Activated CD4-positive, alpha-beta T cell treated with anti-CD3 and anti-CD28 coated beads, Interleukin-2, amount 10 ng/mL, durations not matched to agents 24 days and 14 days (primary cell): ENCODE results near the gene MAPK9. TPM values are rescaled to one million over a fixed set of nuclear protein-coding genes. Genes with fewer than 3 reads are reported as not detected.
A peak's percentile ranks its signal among the peaks of the same experiment; 100 is the strongest.
"Not testable (repeated sequence)": the region's sequence is repeated elsewhere in the genome, so short reads cannot be mapped to it uniquely, and the experiment has no call there.

Experiments used
- DNase-seq: peaks from one replicate; pipeline ENCODE4 v3.0.0; 2022
- H3K27ac Mint-ChIP-seq: one replicate; pipeline ENCODE4 v1.8.0; 2022; ENCODE audit warnings: mild to moderate bottlenecking, mixed read lengths
- H3K27me3 Mint-ChIP-seq: one replicate; pipeline ENCODE4 v1.8.0; 2022; ENCODE audit warnings: mixed read lengths
- H3K36me3 Mint-ChIP-seq: one replicate; pipeline ENCODE4 v1.8.0; 2022; ENCODE audit warnings: low read depth, mild to moderate bottlenecking, mixed read lengths
- H3K4me1 Mint-ChIP-seq: one replicate; pipeline ENCODE4 v1.8.0; 2021; ENCODE audit warnings: mixed read lengths
- H3K4me3 Mint-ChIP-seq: one replicate; pipeline ENCODE4 v1.8.0; 2022; ENCODE audit warnings: mild to moderate bottlenecking, moderate library complexity, mixed read lengths
- H3K9me3 Mint-ChIP-seq: one replicate; pipeline ENCODE4 v1.8.0; 2021; ENCODE audit warnings: mixed read lengths
- intact Hi-C: fragments of 100-400 bp; cut with micrococcal nuclease; formaldehyde crosslinking; loops from one replicate; pipeline ENCODE4 v1.15.1; 2023
- total RNA-seq: library from RNA; stranded (reverse); gene quantifications from 2 replicates; pipeline ENCODE4 v1.2.3, GENCODE V29; 2022

The MAPK9 gene
- total RNA-seq, 1 donor from 2014 or later, result 44.5 TPM

DNA sequence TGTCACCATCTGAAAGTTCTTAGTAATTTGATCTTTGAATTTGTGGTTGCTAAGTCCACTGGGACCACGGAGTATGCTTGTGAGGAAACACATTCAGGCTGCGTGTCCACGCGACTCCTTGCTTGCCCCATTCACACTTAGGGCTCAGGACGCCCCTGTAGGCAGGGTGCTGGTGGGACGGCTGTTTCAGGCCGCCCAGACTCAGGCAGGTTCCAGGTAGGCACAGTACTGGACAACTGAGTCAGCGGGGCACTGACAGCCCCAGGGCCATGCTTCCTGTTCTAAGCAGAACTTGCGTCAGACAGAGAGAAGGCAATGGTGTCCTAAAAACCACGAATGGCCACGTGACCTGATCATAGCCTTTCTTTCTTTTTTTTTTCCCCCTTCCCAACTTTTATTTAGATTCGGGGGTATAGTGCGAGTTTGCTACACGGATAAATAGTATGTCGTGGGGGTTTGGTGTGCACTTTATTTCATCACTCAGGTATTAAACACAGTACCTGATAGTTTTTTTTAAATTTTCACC lies 75.2 kb downstream of the MAPK9 start:
- Mint-ChIP-seq H3K4me1 (no peaks in the 10 kb centered on the region), H3K9me3 (peaks cover 15% of the 10 kb centered on the region)
- intact Hi-C loops, result no loop called here

GRCh38 chr5:180215783-180216630 lies 75.9 kb downstream of the MAPK9 start:
- Mint-ChIP-seq H3K27ac (no peak overlapping the region), H3K36me3 (no peaks in the 10 kb centered on the region), H3K4me1 (no peaks in the 10 kb centered on the region), H3K27me3 (no peaks in the 10 kb centered on the region), H3K9me3 (peaks cover 15% of the 10 kb centered on the region), H3K4me3 (no peak overlapping the region)
- DNase-seq, result no peak
- intact Hi-C loops, result no loop called here

More for the DNA sequence above, 75.2 kb downstream of the MAPK9 start:
- Mint-ChIP-seq H3K4me3 (no peak overlapping the region), H3K27ac (no peak overlapping the region), H3K27me3 (no peaks in the 10 kb centered on the region), H3K36me3 (no peaks in the 10 kb centered on the region)
- no peak for DNase-seq

- Mint-ChIP-seq H3K27me3 (no peaks in the 10 kb centered on the region), H3K27ac (no peak overlapping the region), H3K4me3 (no peak overlapping the region), H3K4me1 (no peaks in the 10 kb centered on the region), H3K36me3 (no peaks in the 10 kb centered on the region), H3K9me3 (peaks cover 12% of the 10 kb centered on the region)
- DNase-seq, result no peak
- intact Hi-C loops, result no loop called here
Measured at GRCh38 chr5:180214870-180215770, 76.8 kb downstream of the MAPK9 start.

DNA sequence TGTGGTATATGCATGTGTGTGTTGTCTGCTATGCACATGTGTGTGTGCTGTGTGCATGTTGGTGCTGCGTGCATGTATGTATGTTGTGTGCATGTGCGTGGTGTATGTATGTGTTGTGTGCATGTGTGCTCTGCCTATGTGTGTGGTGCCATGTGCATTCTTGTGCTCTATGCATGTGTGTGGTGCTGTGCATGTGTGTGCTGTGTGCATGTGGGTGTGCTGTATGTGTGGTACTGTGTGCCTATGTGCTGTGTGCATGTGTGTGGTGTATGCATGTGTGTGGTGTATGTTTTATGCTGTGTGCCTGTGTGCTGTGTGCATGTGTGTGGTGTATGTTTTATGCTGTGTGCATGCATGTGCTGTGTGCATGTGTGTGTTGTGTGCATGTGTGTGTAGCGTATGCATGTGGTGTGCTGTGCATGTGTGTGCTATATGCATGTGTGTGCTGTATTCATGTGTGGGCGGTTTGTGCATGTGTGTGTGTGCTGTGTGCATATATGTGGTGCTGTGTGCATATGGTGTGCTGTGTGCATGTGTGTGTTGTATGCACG lies 78.2 kb downstream of the MAPK9 start:
- H3K9me3 Mint-ChIP-seq, result peaks cover 7% of the 10 kb centered on the region
- intact Hi-C loops, result no loop called here

DNA sequence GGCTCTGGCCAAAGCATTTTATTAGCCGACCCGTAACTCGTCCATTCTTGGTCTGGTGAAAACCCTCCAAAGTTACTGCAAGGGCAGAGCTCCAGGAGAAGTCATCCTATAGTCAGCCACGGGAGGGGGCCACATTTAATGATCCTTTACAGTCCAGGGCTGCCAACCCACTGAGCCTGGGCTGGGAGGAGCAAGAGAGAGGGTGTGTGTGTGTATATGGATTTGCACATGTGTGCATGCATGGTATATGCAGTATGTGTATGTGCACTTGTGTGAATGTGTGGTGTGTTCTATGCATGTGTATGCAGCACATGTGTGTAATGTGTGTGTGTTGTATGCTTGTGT lies 78.7 kb downstream of the MAPK9 start:
- Mint-ChIP-seq H3K9me3 (peaks cover 7% of the 10 kb centered on the region), H3K4me3 (no peak overlapping the region), H3K27ac (no peak overlapping the region), H3K27me3 (peaks cover 6% of the 10 kb centered on the region), H3K4me1 (peaks cover 3% of the 10 kb centered on the region), H3K36me3 (no peaks in the 10 kb centered on the region)
- intact Hi-C loops, result no loop called here
- no peak for DNase-seq

More for the DNA sequence above, 78.2 kb downstream of the MAPK9 start:
- DNase-seq, result no peak
- H3K27me3 Mint-ChIP-seq, result peaks cover 3% of the 10 kb centered on the region
- no peak overlapping the region for H3K4me3 Mint-ChIP-seq
- no peaks in the 10 kb centered on the region for H3K4me1 Mint-ChIP-seq
- H3K27ac Mint-ChIP-seq, result no peak overlapping the region
- no peaks in the 10 kb centered on the region for H3K36me3 Mint-ChIP-seq

- Mint-ChIP-seq H3K4me3 (no peak overlapping the region), H3K4me1 (peaks cover 4% of the 10 kb centered on the region), H3K36me3 (no peaks in the 10 kb centered on the region), H3K9me3 (peaks cover 7% of the 10 kb centered on the region), H3K27ac (no peak overlapping the region), H3K27me3 (peaks cover 12% of the 10 kb centered on the region)
- intact Hi-C loops, result no loop called here
- no peak for DNase-seq
Measured at GRCh38 chr5:180212363-180213255, 79.3 kb downstream of the MAPK9 start.

DNA sequence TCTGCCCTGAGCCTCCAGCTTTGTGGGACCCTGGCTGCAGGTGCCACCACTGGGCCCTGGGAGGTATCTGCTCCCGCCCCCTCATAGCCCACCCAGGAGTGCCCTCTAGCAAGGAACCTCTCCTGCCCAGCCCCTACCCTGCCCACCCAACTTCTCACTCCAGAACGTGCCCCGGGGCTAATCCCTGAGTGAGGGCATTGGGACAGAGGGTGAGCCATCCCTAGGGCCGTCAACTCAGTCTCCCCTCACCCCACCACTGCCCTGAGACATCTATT lies 80.2 kb downstream of the MAPK9 start:
- Mint-ChIP-seq H3K9me3 (peaks cover 7% of the 10 kb centered on the region), H3K4me3 (no peak overlapping the region), H3K27ac (no peak overlapping the region), H3K36me3 (no peaks in the 10 kb centered on the region), H3K27me3 (peaks cover 15% of the 10 kb centered on the region), H3K4me1 (peaks cover 4% of the 10 kb centered on the region)
- no peak for DNase-seq
- intact Hi-C loops, result no loop called here

GRCh38 chr5:180210961-180211760 lies 80.7 kb downstream of the MAPK9 start:
- Mint-ChIP-seq H3K9me3 (peaks cover 7% of the 10 kb centered on the region), H3K27ac (no peak overlapping the region), H3K27me3 (peaks cover 18% of the 10 kb centered on the region)

GRCh38 chr5:180210077-180210476 lies 81.8 kb downstream of the MAPK9 start:
- H3K27ac Mint-ChIP-seq, H3K36me3 Mint-ChIP-seq, intact Hi-C loops, H3K4me3 Mint-ChIP-seq, DNase-seq, H3K9me3 Mint-ChIP-seq, H3K4me1 Mint-ChIP-seq: not testable (repeated sequence)
- peaks cover 21% of the 10 kb centered on the region for H3K27me3 Mint-ChIP-seq

More at GRCh38 chr5:180210961-180211760, 80.7 kb downstream of the MAPK9 start:
- intact Hi-C loops, result no loop called here
- H3K4me3 Mint-ChIP-seq, result no peak overlapping the region
- H3K36me3 Mint-ChIP-seq, result no peaks in the 10 kb centered on the region
- H3K4me1 Mint-ChIP-seq, result peaks cover 4% of the 10 kb centered on the region
- no peak for DNase-seq

DNA sequence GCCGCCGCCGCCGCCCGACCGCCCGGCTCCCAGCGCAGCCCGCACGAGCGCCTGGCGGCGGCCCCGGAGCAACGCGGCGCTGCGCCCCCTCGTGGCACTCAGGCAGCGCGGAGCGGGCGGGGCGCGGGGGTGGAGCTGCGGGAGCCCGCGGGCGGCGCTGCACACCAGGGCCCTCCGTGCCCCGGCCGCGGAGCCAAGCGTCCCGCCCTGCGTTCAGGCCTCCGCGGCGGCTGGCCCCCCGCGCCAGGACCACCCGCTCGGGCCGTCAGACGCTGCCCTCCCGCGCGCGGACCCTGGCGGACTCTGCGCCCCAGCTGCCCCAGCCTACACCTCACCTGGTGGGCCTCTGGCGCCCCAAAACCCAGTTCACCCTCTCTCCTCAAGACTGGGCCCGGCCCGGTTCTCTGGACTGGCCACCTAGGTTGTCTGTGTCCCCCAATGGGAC lies 82.7 kb downstream of the MAPK9 start, which contains the start of gene RASGEF1C:
RASGEF1C (minus strand) TSS at position 75 of the 445 bp plus-strand sequence. CDS start 71,159 bp downstream, outside the sequence.
- H3K36me3 Mint-ChIP-seq, result no peaks in the 10 kb centered on the region
- H3K4me1 Mint-ChIP-seq, result peaks cover 4% of the 10 kb centered on the region
- intact Hi-C loops, result loop anchor here (5.0 to 10.0 kb wide), 2 partner anchors 83 to 116 kb away; partner anchors contain the start of gene MAPK9
- H3K27ac Mint-ChIP-seq, result no peak within 1 kb of the TSS
- H3K9me3 Mint-ChIP-seq, result peaks cover 6% of the 10 kb centered on the region
- peak; percentile 92 for DNase-seq
- H3K4me3 Mint-ChIP-seq, result peak within 1 kb of the TSS; percentile 44
- H3K27me3 Mint-ChIP-seq, result peaks cover 21% of the 10 kb centered on the region

DNA sequence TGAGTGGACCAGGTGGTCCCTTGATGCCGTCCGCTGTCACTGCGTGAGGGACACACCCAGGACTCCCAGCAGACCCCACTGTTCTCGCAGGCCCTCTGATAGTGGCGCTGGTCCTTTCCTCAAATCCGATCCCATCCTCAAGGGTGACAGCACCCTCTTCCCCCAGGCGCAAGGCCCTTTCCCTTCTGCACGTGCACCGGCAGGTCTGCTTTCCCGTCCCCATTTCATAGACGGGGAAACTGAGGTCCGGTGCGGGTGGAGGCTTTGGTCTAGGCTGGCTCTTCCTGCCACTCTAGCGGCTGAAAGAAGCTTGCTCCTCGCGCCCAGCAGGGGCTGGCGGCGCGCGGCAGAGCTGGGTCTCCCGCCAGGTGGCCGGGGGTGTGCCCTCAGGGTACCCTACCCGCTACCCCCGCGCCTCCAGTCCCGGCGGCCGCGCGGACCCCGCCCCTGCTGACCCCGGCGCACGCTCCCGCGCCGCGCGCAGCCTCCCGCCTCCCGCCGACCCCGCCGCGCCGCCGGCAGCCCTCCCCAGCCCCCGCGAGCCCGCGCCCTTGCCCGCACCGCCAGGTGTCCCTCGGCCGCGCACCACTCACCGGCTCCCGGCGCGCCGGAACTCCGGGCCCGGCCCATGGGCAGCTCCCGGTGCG lies 83.3 kb downstream of the MAPK9 start:
- no peak for DNase-seq
- Mint-ChIP-seq H3K9me3 (peaks cover under 1% of the 10 kb centered on the region), H3K4me3 (peak overlapping the region; percentile 28), H3K4me1 (peaks cover 4% of the 10 kb centered on the region), H3K27me3 (peaks cover 21% of the 10 kb centered on the region), H3K36me3 (no peaks in the 10 kb centered on the region), H3K27ac (no peak overlapping the region)
- intact Hi-C loops, result loop anchor here (1.0 to 10.0 kb wide), 3 partner anchors 82 to 116 kb away; partner anchors contain the start of gene MAPK9

- H3K27me3 Mint-ChIP-seq, result peaks cover 21% of the 10 kb centered on the region
- intact Hi-C loops, result loop anchor here (1.0 to 10.0 kb wide), 3 partner anchors 82 to 117 kb away; partner anchors contain the start of gene MAPK9
- peak overlapping the region; percentile 28 for H3K4me3 Mint-ChIP-seq
- no peaks in the 10 kb centered on the region for H3K36me3 Mint-ChIP-seq
- peaks cover 4% of the 10 kb centered on the region for H3K4me1 Mint-ChIP-seq
- no peak for DNase-seq
- H3K27ac Mint-ChIP-seq, result no peak overlapping the region
- H3K9me3 Mint-ChIP-seq, result no peaks in the 10 kb centered on the region
Measured at GRCh38 chr5:180208038-180208434, 83.8 kb downstream of the MAPK9 start.
